ENCODE data around the gene C20orf204.
A peak's percentile ranks its signal among the peaks of the same experiment; 100 is the strongest.

C20orf204 gene

DNA sequence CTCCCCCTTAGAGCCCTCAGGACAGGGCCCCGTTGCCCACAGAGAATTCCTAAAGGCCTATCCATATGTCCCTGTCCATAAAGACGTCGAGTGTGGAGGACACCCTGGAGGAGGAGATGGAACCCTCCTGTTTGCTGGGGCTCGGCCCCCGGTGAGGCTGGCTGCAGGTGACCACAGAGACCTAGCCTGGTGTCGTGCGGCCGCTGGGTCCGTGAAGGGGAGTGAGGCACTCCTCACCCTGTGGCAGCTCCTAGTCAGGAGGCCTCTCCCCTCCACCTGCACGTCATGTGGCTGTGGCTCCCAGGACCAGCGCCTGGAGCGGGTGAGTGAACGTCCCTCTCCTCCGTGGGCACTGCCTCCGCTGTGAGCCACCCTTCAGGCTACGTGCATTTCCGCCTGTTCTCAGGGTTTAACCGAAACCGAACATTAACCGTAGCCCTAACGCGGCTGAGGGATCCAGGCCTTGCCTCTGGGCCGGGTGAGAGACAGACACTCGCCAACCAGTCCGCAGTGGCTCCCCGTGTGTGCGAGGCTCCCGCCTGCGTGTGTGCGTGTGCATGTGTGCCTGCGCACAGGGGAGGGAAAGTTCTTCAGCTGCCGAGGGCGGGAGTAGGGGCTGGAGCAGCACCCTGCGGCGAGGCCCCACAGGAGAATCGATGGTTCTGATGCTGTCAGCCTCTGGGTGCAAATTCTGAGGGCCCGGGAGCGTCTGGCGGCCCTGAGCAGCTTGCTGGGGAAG is 21.1 kb downstream of the C20orf204 start:
- DNase-seq: no peak

DNA sequence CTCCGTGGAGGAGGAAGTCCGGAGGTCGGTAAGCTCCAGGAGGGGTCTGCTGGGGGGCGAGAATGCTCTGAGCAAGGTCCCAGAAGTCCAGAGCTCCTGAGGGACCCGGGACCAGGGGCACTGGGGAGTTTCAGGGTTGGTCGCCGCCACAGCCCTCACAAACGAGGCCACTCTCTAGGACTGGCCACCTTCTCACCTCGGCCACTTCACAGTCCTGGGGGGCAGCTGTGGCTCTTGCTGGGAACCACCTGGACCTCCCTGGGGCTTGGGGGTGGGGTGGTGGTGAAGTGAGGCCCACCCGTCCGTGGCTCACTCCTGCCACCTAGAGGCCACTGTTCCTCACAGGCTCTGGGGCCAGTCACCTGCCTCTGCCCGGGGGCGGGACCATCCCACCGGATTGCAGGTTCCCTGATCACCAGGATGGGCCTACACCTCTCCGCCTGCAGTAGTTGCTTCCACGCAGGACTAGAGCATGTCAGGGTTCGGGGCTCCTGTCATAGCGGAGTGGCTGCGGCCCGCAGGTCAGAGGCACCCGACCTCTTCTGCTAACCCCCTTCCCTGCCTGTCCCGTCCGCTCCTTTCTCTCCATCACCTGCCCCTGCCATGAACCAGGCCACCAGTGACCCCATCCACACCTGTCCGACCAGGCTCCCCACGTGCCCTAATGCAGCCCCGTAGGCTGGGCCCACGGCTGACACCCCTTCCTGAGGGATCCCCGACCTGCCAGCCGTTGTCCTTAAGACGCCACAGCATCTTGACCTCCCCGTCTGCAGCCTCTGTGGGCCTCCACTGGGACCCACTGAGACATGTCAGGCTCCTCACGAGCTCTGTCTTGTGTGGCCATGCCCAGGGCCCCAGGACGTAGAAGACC is 21.9 kb downstream of the C20orf204 start:
- peak; percentile 92 to 93 for DNase-seq

DNA sequence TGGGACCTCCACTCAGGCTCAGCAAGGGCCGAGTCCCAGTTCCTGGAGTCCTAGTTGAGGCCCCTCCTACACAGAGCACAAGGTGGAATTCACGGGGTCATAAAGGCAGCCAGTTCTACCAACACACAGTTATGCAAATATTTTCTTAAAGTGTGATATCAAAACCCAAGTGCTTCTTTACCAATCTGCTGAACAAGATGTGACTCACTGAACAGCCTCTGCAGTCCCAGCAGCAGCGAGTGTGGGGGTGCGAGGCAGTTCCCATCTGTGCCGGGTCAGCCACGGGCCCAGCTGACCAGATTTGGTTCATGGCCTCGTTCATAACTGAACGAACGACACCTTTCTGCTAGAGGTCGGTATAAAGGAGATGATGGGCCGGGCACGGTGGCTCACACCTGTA is 22.6 kb downstream of the C20orf204 start:
- DNase-seq: no peak

DNA sequence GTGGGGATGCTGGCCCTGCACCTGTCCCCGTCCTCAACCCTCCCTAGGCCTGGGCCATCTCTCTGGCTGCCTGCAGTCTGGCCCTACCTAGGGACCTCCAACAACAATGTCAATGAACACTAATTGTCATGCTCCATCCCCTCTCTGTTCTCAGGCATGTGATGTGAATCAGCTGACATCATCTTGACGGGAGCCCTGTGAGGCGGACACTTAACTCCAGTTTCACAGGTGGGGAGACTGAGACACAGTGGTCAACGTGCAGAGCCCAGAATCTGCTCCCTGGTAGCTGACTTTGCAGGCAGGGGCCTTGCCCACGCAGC is 26.3 kb downstream of the C20orf204 start:
- DNase-seq: no peak

DNA sequence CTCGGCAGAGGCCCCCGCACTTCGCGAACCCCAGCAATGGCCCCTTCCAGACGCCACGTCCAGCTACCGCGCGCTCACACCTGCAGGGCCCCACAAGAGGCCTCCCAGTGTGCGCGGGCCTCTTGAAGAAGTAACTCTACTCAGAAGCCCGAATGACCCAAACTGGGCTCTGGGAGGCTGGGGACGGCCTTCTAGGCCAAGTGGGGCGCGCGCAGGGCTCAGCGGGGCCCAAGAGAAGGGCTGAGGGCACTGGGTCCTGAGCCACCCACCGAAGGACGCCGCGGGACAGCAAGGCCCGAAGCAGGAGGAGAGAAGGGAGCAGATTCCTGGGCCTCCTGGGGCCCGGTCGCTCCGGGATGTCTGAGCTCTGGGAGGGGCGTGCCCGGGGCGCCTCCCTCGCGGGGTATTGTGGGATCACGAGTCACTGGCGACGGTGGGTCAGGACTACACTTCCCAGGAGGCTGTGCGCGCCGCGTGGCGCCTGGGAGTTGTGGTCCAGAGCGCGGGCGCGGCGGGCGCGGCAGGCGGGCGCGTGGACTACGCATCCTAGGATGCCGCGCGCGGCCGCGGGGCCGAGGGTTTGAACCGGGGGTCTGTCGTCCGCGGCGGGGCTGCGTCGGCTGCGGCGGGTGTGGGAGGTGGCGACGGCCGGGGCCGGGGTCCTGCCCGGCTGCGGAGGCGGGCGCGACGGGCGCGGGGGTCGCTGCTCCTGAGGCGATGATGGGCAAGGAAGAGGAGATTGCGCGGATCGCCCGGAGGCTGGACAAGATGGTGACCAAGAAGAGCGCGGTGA is 26.8 kb downstream of the C20orf204 start, which contains the start of gene TCEA2:
Gene TCEA2 (plus strand): TSS at position 603 of the 793 bp plus-strand sequence. CDS start 115 bp downstream, at position 718.
- peak; percentile 96 to 97 for DNase-seq

DNA sequence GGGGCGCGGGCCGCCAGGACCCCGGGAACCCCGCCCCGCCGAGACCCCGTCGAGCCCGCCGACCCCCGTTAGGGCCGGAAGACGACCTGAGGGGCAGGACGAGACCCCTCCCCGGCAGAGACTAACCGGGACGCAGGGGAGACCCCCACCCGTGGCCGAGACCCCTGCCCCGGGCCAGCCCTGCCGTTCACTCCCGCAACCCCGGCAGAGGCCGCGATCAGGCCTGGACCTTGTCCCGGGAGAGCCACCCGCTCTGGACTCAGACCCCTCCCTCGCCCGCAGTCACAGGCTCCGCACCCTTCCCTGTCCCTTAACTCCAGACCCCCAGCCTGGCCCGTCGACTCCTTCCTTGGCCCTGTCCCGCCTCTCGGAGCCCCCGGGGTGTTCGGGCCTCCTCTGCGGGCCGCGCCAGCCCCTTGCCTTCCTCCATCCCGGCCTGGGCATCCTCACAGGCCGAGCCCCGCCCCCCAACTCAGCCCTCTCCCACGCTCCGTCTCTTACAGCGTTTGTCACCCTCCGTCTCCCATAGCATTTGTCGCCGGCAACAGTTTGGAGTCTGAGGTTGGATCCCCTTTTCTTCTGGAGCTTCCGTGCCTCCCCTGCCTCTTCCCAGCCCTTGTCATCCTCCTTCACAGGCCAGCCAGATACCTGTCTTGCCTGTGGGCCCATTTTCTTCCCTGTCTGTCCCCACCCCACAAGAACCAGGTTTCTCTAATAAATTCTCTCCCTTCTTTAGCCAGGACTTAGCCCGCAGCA is 27.6 kb downstream of the C20orf204 start:
- DNase-seq: peak; percentile 61 to 69

DNA sequence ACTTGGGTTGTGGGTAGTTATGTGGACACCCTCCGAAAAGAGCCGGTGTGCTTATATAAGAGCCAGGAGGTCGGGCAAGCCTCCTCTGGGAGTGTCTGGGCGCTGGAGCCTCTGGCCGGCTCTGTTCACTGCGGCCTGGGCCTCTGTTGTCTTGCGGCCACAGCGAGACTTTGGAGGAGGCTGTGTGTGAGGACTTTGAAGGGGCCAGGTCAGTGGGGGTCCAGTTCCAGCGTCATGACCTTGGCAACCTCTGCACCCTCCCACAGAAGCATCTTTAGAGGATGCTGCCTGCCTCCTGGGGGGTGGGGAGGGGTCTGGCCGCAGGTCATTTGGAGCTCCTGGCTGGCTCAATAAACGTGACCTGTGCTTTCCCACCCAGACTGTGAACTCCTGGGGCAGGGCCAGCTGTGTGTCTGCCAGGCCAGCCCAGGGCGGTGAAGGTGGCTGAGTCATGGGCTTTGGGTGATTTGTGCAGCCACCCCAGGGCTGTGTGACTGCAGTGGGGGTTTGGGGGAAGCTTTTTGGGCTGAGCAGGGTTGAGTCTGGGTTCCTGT is 28.2 kb downstream of the C20orf204 start:
- no peak for DNase-seq

DNA sequence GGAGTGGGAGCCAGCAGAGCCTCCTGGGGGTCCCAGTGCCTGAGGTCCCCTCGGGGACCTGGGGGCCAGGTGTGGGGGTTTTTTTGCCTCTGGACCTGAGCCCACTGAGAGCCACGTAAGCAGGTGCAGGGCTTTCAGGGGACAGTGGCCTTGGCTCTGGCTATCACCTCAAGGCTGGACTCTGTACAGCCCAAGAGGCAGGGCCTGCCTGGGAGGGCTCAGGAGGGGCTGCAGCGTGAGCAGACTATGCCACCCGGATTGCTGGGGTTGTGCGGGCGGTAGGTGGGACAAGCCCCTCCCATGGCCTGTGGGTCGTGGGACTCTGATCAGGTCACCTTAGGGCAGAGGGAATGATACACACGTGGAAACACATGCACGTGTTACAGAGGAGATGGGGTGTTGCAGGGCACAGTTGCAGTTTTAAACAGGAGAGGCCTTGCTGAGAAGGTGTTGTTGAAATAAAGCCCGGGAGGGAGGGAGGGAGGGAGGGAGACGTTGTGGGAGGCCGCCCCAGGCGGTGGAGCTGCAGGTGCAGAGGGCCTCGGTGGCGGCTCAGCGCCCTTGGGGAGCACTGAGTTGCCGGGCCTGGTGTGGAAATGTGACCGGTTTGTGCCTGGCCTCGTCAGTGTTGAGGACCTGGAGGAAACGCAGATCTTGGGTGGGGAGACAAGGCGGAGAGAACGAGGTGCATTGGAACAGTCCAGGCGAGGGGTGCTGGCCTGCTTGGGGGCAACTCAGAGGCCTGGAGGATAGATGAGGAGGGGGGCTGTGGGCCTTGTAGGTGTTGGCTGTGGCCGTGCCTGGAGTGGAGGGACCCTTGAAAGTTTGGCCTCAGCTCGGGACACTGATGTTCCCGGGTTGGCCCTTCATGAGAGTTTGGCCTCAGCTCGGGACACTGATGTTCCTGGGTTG is 29.3 kb downstream of the C20orf204 start:
- no peak for DNase-seq

DNA sequence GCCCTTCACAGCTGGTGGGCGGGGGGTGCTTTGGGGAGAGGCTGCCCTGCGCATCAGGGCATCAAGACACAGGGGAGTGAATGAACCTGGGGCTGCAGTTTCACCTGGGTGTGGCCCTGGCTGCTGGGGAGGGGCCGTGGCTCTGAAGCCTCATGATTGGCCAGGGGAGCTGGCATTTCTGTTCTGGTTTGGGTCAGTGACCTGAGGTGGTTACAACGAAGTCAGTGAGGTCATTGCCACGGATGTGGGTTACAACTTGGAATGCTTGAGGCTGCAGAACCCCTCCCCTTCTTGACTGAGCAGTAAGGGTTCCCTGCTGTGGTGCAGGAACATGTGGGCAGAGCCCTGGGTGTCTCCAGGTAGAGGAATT is 30.0 kb downstream of the C20orf204 start:
- DNase-seq: peak; percentile 67 to 80

DNA sequence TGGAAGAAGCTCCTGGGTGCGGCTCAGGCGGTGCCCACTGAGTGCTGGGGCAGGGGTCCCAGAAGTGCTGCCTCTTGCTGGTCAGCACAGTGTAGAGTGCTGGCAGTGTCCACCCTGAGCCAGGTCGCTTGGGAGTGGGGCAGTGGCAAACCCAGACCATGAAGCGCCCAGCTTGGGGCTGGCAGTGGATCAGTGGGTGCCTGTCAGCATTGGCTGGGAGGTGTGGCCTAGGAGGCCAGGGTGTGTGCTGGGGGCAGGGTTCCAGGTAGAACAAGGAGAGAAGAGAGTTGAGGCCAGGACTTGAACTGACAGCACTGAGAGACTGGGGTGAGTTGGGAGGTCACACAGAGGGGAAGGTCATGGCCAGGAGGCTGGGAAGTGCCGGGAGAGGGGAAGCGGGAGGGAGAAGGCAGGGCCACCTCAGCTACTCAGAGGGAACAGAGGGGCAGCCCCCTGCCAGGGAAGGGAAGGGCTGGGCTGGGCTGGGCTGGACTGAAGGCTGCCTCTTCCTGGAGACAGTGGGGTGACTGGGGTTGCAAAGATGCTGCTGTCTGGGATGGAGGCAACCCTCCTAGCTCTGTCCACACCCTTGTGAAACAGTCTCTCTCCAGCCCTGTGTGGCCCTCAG is 31.1 kb downstream of the C20orf204 start:
- DNase-seq: no peak

DNA sequence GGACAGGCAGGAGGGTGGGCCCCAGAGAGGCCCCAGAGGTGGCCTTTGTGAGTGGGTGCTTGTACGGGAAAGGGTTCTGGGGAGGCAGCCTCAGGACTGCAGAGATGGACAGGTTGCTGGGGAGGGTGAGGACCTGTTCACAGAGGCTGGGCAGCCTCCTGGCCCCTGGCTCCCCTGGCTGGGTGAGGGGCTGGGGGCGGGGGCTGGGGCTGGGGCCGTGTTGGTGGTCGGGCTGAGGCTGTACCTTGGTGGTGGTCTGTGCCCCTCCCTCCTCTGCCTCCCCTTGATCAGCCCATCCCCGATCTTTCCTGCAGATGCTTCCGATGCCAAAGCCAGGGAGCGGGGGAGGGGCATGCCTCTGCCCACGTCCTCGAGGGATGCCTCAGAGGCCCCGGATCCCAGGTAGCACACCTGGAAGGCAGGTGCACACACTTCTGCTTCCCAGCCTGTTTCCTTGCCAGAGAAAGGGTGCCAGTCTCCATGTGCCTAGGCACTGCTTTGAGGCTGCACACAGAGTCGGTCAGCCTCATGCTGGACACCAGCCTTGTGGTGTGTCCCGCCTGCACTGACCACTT is 31.8 kb downstream of the C20orf204 start:
- DNase-seq: no peak

DNA sequence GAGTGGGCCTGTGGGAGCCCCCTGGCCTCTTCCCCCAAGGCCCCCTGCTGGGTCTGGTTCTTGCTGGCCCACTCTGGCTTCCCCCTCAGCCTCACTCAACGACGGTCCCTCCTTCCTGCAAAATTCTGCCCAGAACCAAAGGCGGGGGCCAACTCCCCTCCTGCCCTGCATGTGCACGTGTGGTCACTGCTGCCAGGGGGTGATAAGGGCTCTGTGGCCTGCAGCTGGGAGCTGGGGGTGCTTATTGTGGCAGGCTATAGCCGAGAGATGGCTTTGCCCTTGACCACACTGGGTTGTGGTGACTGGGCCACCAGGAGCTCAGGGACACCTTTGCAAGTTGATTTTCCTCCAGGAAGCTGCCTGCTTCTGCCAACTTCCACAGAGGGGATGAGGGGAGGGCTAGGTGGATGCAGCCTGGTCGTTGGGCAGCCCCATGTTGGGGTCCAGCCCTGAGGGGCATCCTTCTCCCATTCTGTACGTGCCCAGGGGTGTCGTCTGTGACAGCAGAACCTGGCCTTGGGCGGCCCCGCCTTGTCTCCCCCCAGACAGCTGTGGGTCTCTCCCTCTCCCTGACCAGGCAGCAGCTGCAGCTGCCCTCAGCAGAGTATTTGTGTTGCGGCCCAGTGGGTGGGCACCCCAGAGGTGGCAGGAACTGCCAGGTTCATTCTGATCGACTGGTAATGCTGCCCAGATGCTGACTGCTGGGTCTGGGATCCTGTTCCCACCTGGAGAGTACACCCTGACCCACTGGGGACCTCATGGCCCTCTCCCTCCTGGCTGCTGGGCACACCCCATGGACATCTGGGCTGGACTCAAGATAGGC is 32.6 kb downstream of the C20orf204 start:
- no peak for DNase-seq

DNA sequence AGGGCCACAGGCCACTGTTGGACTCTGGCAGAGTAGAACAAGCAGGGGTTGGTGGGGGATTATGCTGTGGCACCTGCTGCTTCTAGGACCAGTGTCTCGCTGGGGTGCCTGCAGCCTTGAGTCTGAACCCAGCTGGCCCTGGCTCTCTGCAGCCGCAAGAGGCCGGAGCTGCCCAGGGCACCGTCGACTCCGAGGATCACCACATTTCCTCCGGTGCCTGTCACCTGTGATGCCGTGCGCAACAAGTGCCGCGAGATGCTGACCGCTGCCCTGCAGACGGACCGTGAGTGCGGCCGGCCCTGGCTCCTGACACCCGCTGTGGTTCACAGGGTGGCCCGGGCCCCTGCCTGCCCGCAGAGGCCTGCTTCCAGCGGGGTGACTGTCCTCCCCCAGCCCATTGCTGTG is 33.2 kb downstream of the C20orf204 start:
- DNase-seq: no peak

DNA sequence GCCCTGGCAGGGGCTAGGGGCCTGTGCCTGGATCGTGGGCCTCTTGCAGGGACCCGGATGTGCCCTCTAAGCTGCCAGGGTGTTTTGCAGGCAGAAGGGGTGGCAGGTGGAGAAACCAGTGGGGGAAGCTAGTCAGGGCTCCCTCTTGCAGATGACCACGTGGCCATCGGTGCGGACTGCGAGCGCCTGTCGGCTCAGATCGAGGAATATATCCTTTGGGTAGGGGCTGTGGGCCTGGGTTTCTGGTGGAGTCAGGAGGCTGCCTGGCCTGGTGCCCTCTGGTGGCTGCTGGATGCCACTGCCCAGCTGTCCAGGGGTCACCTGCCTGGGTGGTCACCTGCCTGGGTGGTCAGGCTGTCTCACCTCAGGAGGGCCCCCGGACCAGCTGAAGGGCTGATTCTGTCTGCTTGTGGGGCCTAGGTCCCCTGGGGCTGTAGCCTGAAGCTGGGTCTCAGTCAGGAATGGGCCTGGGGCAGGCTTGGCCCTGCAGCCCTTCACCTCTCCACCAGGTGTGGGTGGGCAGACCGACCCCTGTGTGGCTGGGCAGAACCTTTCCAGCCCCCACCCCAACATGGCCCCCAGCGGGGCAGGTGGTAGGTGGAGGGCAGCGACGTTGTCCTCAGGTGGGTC is 33.7 kb downstream of the C20orf204 start:
- DNase-seq: peak in 1 of 2 experiments; percentile 58

DNA sequence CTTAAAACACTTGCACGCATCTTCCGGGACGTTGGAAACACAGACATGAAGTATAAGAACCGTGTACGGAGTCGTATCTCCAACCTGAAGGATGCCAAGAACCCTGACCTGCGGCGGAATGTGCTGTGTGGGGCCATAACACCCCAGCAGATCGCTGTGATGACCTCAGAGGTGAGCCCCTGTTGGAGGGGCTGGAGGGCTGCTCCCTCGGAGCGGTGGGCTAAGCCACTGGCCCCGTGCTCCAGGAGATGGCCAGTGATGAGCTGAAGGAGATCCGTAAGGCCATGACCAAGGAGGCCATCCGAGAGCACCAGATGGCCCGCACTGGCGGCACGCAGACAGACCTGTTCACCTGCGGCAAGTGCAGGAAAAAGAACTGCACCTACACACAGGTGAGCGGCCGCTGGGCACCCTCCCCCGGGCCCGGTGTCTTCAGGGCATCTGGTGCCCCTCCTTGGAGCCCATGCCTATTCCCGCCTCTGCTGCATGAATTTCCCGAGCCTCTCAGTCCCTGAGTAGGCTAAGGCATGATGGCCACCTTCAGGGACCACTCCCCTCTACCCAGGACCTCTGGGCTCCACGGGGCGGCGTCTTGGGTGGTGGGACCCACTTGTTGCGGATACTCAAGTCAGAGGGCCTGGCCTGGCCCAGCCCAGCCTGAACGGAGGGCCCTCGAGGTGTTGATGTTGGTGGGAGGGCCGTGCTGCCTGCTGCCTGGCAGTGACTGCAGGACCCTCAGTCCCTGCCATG is 34.4 kb downstream of the C20orf204 start:
- DNase-seq: no peak

DNA sequence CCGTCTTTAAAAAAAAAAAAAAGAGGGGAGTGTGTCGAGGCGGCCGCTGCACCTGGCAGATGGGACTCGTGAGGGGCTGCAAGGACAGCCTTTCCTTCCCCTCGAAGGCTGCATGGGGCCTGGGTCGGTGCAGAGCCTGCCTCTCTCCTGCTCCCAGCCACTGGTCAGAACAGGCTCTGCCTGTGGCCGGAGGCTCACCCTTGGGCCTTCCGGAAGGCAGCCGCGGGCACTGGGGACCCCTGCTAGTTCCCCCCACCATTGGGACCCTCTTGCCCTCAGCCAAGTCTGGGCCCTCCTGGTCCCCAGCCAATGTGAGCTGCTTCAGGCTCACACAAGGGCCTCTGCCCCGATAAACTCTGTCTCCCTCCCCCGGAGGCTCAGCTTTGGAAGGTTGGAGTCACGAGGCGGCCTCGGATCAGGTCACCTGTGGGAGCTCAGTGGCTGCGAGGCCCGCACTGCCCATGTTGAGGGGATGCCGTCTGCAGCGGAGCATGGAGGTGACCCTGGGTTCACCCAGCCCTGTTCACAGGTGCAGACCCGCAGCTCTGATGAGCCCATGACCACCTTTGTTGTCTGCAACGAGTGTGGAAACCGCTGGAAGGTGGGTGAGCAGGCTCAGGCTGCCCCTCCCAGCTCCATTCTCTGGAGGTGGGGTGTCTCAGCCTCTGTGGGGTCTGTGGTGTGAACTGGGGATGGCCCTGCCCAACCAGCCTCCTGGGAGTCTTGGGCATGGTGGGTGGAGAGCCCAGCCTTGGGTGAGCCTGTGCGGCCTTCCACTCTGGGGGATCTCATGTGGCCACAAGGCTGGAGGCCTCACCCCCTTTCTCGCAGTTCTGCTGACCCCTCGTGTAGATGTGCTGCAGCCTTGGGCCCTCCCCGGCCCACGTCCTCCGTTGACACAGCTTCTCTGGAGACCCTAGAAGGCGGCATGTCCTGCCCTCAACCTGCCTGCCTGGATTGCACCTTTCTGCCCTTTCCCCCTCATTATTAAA is 35.7 kb downstream of the C20orf204 start:
- no peak for DNase-seq

Measured in activated CD4-positive, alpha-beta T cell treated with anti-CD3 and anti-CD28 coated beads, Interleukin-2, amount 50 U/mL, for 48 hours (primary cell).